GM21423 (cell line): Measurements from ENCODE around the gene NUDT3.
"Not testable (repeated sequence)": the region's sequence is repeated elsewhere in the genome, so short reads cannot be mapped to it uniquely, and the experiment has no call there.

ENCODE experiments used
- ATAC-seq: cut with Tn5 transposase; IDR thresholded peaks from one replicate; pipeline ENCODE4 v1.9.1; 2021; ENCODE audit warnings: mild to moderate bottlenecking, moderate library complexity; ENCODE audit not compliant: unreplicated experiment

The NUDT3 gene

DNA sequence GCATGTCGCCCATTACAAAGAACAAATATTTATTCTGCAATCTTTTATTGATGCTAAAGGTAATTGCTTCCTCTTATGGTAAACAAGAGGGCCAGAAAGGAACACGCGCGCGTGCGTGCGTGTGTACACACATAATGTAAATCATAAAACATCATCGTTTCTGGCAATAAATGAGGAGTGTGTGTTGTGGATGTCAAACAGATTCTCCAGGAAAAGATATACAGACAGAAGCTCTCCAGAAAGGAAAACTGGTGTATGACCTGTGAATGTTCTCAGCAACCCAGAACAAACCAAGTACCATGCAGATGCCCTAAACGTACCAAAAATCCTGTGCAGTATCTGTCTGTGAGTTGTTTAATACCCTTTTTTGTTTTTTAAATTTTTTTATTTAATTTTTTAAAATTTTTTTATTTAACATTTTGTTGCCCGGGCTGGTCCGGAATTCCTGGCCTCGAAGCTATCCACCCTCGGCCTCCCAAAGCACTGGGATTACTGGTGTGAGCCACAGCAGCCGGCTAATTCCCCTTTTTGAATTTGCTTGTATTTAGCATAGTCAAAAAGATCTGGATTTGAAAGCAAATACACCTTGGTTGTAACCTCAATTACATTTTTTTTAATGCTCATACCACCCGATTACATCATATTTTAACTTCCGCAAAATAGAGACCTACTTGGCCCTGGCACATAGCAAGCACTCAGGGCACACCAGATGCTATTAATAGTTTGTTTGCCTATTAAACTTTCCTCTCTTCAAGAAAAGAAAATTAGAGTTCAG is 909 bp upstream of the NUDT3 start:
- ATAC-seq: no peak

DNA sequence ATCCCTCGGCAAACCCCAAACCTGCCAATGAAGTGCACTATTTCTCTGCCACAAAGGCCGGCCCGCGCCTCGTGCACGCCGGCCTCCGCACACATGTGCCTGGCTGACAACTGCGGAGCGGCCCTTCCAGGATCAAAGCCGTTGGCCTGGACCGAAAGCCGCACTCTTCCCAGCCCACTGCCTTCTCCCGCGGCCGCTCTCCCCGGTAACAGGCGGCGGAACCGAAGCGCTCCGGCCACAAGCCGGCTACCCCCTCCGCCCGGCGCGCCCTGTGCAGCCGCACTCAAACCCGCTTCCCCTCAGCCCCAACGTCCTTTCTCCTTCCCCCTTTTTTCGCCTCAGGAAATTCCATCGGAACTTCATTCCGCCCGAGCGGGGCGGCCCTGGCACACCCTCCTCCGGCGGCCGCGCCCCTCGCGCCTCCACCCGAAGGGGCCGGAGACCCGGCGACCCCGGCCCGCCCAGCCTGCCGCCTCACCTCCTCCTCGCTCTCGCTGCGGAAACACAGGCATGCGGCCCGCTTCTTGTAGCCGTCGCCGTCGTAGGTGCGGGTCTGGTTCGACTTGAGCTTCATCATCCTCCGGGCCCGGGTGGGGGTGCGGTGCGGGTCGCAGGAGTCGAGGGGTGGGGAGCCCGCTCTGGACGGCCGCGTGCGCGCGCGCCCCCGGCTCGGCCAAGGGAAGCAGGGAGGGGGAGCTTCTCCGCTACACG is 528 bp downstream of the NUDT3 start:
- peak; percentile 37 for ATAC-seq

- ATAC-seq: no peak
Observed at GRCh38 chr6:34391473-34391785, 1.0 kb downstream of the NUDT3 start.

DNA sequence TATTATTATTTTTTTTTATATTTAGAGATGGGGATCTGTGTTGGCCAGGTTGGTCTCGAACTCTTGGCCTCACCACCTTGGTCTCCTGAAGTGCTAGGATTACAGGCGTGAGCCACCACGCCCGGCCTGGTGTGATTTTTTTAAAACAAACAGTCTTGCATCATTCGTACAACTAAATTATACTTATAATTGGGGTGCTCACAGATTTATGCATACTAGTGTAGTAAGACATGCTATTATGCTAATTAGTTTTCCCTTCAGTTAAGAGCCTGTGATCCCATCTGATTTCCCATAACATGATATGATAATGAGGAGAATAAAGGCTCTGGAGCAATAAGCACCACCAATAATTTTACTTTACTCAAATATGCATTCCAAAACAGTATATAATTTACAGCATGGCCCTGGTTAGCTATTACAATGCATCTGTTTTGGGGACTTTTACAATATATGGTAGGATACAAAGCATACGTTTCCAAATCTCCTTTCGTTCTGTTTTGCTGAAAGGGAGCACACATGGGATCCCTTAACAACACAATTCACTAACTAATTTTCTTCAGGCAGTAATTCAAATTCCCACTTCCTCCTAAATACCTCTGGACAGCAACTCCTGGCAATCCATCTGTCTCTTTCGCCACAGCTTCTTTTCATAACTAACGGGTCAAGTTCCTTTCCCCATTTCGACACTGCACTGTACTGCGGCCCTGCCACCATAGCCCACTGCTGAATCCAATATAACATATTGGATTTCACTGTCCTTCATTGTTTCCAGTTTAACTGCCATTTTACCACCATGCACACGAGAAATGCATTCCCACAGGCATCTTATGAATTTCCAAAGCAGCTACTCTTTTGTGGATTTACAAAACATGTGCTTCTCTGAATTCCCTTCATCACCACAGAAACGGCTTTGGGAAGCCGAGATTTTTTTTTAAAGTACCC is 1.7 kb downstream of the NUDT3 start:
- no peak for ATAC-seq

DNA sequence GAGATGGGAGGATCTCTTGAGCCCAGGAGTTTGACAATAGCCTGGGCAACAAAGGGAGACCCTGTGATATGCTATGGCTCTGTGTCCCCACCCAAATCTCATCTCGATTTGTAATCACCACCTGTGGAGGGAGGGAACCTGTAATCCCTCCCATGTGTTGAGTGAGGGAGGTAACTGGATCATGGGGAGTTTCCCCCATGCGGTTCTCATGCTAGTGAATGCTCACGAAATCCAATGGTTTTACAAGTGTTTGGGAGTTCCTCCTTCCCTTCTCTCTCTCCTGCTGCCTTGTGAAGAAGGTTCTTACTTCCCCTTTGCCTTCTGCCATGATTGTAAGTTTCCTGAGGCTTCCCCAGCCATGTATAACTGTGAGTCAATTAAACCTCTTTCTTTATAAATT is 3.4 kb downstream of the NUDT3 start:
- ATAC-seq: no peak

GRCh38 chr6:34388421-34388820 is 4.0 kb downstream of the NUDT3 start:
- no peak for ATAC-seq

DNA sequence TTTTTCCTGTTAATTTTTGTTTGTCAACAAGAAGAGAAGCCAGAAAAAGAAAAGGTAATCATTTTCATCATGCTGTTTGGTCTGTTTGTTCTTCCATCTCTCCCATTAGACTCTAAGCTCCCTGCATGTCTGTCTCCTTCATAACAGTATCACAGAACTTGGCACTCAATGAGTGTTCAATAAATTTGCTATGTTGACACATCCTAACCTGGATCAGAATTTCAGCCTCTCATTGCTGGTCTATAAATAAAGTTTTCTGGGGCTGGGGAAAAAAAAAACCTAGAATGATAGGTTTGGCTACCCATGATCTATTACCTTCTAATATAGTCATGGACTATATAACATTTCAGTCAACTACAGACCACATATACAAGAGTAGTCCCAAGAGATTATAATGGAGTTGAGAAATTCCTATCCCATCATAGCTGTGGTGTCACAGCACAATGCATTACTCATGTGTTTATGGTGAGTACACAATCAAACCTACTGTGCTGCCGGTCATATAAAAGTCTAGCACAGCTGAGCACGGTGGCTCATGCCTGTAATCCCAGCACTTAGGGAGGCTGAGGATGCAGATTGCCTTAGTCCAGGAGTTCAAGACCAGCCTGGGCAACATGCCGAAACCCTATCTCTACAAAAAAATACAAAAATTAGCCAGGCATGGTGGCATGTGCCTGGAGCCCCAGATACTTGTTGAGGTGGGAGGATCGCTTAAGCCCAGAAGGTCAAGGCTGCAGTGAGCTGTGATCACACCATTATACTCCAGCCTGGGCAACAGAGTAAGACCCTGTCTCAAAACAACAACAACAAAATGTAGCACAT is 5.9 kb downstream of the NUDT3 start:
- ATAC-seq: no peak

GRCh38 chr6:34385793-34386195 is 6.7 kb downstream of the NUDT3 start:
- no peak for ATAC-seq

- no peak for ATAC-seq
Observed at GRCh38 chr6:34384321-34385153, 7.9 kb downstream of the NUDT3 start.

DNA sequence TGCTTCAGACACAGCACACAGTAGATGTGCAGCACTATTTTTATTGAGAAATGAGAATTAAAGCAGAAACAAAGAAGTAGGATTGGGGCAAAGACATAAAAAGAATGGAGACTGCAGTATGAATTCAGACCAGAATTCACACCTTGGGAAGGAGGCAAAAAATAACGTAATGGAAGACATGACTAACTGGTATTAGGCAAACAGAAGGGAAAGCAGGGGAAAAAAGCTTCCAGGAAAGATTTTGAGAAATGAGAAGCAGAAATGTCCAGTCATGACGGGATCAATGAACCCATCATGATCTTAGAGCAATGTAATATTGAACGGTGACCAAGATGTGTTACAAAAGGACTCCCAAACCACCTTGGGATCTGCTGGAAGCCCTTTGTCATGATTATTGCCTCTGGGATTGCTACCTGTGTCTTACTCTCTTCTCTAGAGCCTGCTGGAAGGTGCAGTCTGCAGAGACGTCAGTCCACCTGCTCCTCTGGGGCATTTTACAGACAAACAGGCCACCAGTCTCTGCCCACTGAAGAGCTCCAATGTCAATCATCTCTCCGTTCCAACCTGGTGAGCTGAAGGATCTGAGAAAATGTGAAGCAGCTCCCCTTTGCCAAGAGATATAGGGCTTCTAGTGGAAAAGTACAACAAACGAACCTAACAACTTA is 8.7 kb downstream of the NUDT3 start:
- ATAC-seq: no peak

DNA sequence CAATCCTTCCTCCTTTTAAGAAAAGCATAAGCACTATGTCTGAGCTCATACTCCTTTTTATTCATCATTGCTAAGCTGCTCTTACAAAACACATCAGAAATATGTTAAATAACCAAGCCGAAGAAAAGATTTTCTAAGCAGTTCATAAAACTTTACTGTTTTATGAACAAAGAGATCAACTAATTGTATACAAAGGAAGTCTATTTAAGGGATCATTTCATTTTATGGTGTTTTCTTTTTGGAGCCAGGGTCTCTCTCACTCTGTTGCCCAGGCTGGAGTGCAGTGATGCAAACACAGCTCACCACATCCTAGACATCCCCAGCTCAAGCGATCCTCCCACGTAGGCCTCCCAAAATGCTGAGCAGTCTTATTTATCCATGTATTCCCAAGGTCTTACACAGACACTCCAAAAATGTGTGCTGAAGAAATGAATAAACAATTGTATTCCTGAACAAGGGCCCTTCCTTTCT is 9.3 kb downstream of the NUDT3 start:
- ATAC-seq: no peak

DNA sequence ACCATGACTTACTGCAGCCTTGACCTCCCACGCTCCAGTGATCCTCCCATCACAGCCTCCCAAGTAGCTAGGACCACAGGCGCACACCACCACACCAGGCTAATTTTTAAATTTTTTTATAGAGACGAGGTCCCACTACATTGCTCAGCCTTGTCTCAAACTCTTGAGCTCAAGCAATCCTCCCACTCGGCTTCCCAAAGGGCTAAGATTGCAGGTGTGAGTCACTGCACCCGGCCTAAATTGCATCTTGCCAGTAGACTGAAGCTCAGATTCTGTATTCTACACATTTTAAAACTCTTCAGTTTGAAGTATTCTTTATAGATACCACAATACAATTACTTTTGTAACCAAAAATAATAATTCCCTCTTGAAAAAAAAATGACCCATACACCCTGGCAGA is 11.4 kb downstream of the NUDT3 start:
- ATAC-seq: no peak

GRCh38 chr6:34378470-34378869 is 14.0 kb downstream of the NUDT3 start:
- ATAC-seq: no peak

GRCh38 chr6:34377984-34378383 is 14.5 kb downstream of the NUDT3 start:
- ATAC-seq: no peak

GRCh38 chr6:34377571-34377970 is 14.9 kb downstream of the NUDT3 start:
- not testable (repeated sequence) for ATAC-seq

DNA sequence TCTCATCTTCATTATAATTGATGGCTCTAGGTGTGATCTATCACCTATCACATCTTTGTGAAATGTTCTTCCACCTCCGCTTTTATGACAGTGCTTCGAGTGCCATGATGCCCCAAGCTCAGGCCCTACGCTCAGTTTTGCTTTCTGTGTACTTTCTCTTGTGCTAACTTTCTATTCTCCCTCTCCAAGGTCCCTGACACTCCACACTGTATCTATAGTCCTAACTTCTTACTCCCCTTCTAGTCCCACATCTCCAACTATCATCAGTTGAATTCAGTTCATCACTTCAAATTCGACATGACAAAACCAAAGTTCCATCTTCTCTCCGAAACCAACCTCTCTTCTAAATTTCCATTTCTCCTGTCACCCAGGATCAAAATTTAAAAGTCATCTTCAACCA is 16.6 kb downstream of the NUDT3 start:
- no peak for ATAC-seq

DNA sequence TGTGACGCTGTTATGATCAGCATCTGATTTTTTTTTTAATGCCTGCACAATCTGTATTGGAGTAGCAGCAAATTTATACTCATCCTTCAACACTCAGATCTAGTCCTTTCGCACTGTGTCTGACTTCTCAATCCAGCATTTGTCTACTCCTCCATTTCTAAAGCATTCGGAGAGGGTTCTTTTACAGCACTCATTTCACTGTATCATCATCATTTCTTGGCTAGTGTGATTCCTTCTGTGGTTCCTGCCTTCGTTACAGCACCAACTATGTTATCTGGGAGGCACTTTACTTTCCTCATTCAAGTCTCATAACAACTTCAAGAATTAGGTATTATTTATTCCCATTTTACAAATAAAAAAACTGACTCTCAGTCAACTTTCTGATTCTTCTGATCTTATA is 18.0 kb downstream of the NUDT3 start:
- ATAC-seq: no peak

- no peak for ATAC-seq
Observed at GRCh38 chr6:34374069-34374468, 18.4 kb downstream of the NUDT3 start.

DNA sequence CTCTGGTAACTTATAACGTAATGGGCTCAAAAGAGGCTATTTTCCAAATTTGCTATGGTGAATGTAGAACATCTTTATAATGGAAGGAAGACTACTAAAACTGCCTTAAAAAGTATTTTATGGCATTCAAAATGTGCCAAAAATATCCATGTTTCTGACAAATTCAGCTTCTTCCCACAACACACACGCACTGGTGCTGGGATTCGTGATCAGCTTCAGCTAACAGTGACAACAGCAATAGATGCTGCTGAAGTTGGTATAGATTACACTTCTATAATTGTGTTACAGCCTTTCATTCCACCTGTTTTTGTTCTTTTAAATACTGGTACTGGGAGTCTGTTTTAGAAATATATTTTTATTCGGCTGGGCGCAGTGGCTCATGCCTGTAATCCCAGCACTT is 19.0 kb downstream of the NUDT3 start:
- ATAC-seq: no peak
